Astrocyte (in vitro differentiated cells and primary cell): ENCODE measurements around the gene CCDC136. TPM values are rescaled to one million over a fixed set of nuclear protein-coding genes. Genes with fewer than 3 reads are reported as not detected.

Experiments
- DNase-seq: peaks from one replicate; pipeline ENCODE4 v3.0.0-alpha.2; 2010; ENCODE audit warnings: low read depth
- FAIRE-seq: peaks from 2 replicates; lab custom pipeline; 2011; peaks lifted over from hg19 to GRCh38; lab: Jason Lieb, UNC
- H2AFZ ChIP-seq: 2 replicates; pipeline ENCODE4 v1.6.0; 2012; ENCODE audit warnings: low read depth, low read length, inconsistent platforms
- H3K27ac ChIP-seq: 2 replicates; pipeline ENCODE4 v1.5.1; 2011; ENCODE audit warnings: low read depth, low read length, inconsistent platforms
- H3K27me3 ChIP-seq: 2 replicates; pipeline ENCODE4 v1.6.0; 2011; ENCODE audit warnings: low read length, inconsistent platforms; ENCODE audit not compliant: insufficient read depth
- H3K36me3 ChIP-seq: 2 replicates; pipeline ENCODE4 v1.5.1; 2011; ENCODE audit warnings: low read length, inconsistent platforms; ENCODE audit not compliant: insufficient read depth
- H3K4me1 ChIP-seq: 2 replicates; pipeline ENCODE4 v1.5.1; 2011; ENCODE audit warnings: low read length, inconsistent platforms; ENCODE audit not compliant: insufficient read depth
- H3K4me2 ChIP-seq: 2 replicates; pipeline ENCODE4 v1.6.0; 2012; ENCODE audit warnings: low read length, inconsistent platforms
- H3K4me3 ChIP-seq: 2 replicates; pipeline ENCODE4 v1.5.1; 2011; ENCODE audit warnings: low read depth, mild to moderate bottlenecking, low read length, inconsistent platforms; ENCODE audit not compliant: insufficient read depth
- H3K79me2 ChIP-seq: 2 replicates; pipeline ENCODE4 v1.6.0; 2012; ENCODE audit warnings: mild to moderate bottlenecking, low read length, inconsistent platforms; ENCODE audit not compliant: insufficient read depth
- H3K9ac ChIP-seq: 2 replicates; pipeline ENCODE4 v1.6.0; 2012; ENCODE audit warnings: mild to moderate bottlenecking, low read length, inconsistent platforms
- H3K9me3 ChIP-seq: 2 replicates; pipeline ENCODE4 v1.5.1; 2012; ENCODE audit warnings: low read depth, mild to moderate bottlenecking, low read length, inconsistent platforms; ENCODE audit not compliant: insufficient read depth
- H4K20me1 ChIP-seq: 2 replicates; pipeline ENCODE4 v1.6.0; 2012; ENCODE audit warnings: low read length, inconsistent platforms; ENCODE audit not compliant: insufficient read depth
- H3K27ac Mint-ChIP-seq: one replicate; pipeline ENCODE4 v1.8.0; 2021; ENCODE audit warnings: mild to moderate bottlenecking, mixed read lengths; ENCODE audit not compliant: unreplicated experiment
- H3K27me3 Mint-ChIP-seq: one replicate; pipeline ENCODE4 v1.8.0; 2021; ENCODE audit warnings: low read depth, mixed read lengths; ENCODE audit not compliant: unreplicated experiment
- H3K36me3 Mint-ChIP-seq: one replicate; pipeline ENCODE4 v1.8.0; 2021; ENCODE audit warnings: low read depth, mixed read lengths; ENCODE audit not compliant: unreplicated experiment
- H3K4me1 Mint-ChIP-seq: one replicate; pipeline ENCODE4 v1.8.0; 2021; ENCODE audit warnings: low read depth, mixed read lengths; ENCODE audit not compliant: unreplicated experiment
- H3K4me3 Mint-ChIP-seq: one replicate; pipeline ENCODE4 v1.8.0; 2021; ENCODE audit warnings: mild to moderate bottlenecking, moderate library complexity, mixed read lengths; ENCODE audit not compliant: unreplicated experiment
- H3K9me3 Mint-ChIP-seq: one replicate; pipeline ENCODE4 v1.8.0; 2021; ENCODE audit warnings: mild to moderate bottlenecking, mixed read lengths; ENCODE audit not compliant: unreplicated experiment
- CTCF ChIP-seq: IDR thresholded peaks from 2 replicates; pipeline ENCODE4 v1.5.1; 2011; ENCODE audit warnings: low read depth, mild to moderate bottlenecking, inconsistent platforms, low read length, moderate library complexity; ENCODE audit not compliant: insufficient read depth
- EZH2 ChIP-seq: IDR thresholded peaks from 2 replicates; pipeline ENCODE4 v1.6.1; 2012; ENCODE audit warnings: mild to moderate bottlenecking, low read length, inconsistent platforms; ENCODE audit not compliant: insufficient read depth
- total RNA-seq: library from RNA; stranded (reverse); gene quantifications from 2 replicates; pipeline ENCODE4 v1.2.1, GENCODE V29; 2021

CCDC136 gene
- total RNA-seq, 1 donor from 2014 or later, result 14.9 TPM

GRCh38 chr7:128832880-128833147, 41.0 kb downstream of the CCDC136 start:
- TF ChIP-seq EZH2, result no peak
- no peak for TF ChIP-seq CTCF
- H3K79me2 ChIP-seq, result peaks cover 71% of the 10 kb centered on the region
- H3K4me1 ChIP-seq, result peaks cover 63% of the 10 kb centered on the region
- H2AFZ ChIP-seq, result peak overlapping the region; percentile 2
- peak overlapping the region; percentile 93 for H3K4me3 ChIP-seq
- no peaks in the 10 kb centered on the region for H3K9me3 ChIP-seq
- H3K4me2 ChIP-seq, result peak overlapping the region; percentile 99
- peaks cover 64% of the 10 kb centered on the region for H4K20me1 ChIP-seq
- Mint-ChIP-seq H3K9me3 (no peaks in the 10 kb centered on the region), H3K27me3 (no peaks in the 10 kb centered on the region), H3K4me3 (peak overlapping the region; percentile 95), H3K27ac (peak overlapping the region; percentile 12), H3K36me3 (peaks cover 11% of the 10 kb centered on the region), H3K4me1 (peaks cover 30% of the 10 kb centered on the region)
- peaks cover 14% of the 10 kb centered on the region for H3K36me3 ChIP-seq
- peak overlapping the region; percentile 90 for H3K27ac ChIP-seq
- H3K9ac ChIP-seq, result peak overlapping the region; percentile 93
- no peaks in the 10 kb centered on the region for H3K27me3 ChIP-seq
- FAIRE-seq (no peak), DNase-seq (no peak)

- Histone ChIP-seq H4K20me1 (peaks cover 70% of the 10 kb centered on the region), H3K9ac (peak overlapping the region; percentile 93)
These were observed 41.6 kb downstream of the CCDC136 start for GRCh38 chr7:128833148-128833945.

More at GRCh38 chr7:128833148-128833945, 41.6 kb downstream of the CCDC136 start:
- Histone ChIP-seq H3K27ac (peak overlapping the region; percentile 90), H3K27me3 (no peaks in the 10 kb centered on the region), H3K79me2 (peaks cover 76% of the 10 kb centered on the region), H3K4me1 (peaks cover 58% of the 10 kb centered on the region), H3K36me3 (peaks cover 20% of the 10 kb centered on the region), H3K9me3 (no peaks in the 10 kb centered on the region), H3K4me3 (peak overlapping the region; percentile 93), H2AFZ (no peak overlapping the region), H3K4me2 (peak overlapping the region; percentile 99)
- H3K27me3 Mint-ChIP-seq, result no peaks in the 10 kb centered on the region
- H3K4me1 Mint-ChIP-seq, result peaks cover 24% of the 10 kb centered on the region
- peak; percentile 93 for DNase-seq
- no peak for TF ChIP-seq CTCF
- TF ChIP-seq EZH2, result no peak
- H3K9me3 Mint-ChIP-seq, result no peaks in the 10 kb centered on the region
- peaks cover 11% of the 10 kb centered on the region for H3K36me3 Mint-ChIP-seq
- H3K27ac Mint-ChIP-seq, result peak overlapping the region; percentile 91
- no peak for FAIRE-seq
- peak overlapping the region; percentile 95 for H3K4me3 Mint-ChIP-seq
